ENCODE results near the gene KDM5D. TPM values are rescaled to one million over a fixed set of nuclear protein-coding genes. Genes with fewer than 3 reads are reported as not detected.

The KDM5D gene
- total RNA-seq, 4 donors from 2014 or later: 21.8 to 30.1 TPM; not detected in 2

- Histone ChIP-seq H3K36me3 (no peaks in the 10 kb centered on the region), H3K27me3 (no peaks in the 10 kb centered on the region), H3K4me3 (no peak overlapping the region), H3K4me1 (no peaks in the 10 kb centered on the region), H3K27ac (no peak overlapping the region), H3K9me3 (no peaks in the 10 kb centered on the region)
- TF ChIP-seq POLR2A (IDR thresholded peaks at IDR 0.05): no peak
- no peak for TF ChIP-seq CTCF (IDR thresholded peaks at IDR 0.05 in 4 of 5, conservative IDR thresholded peaks at IDR 0.05 in 1 of 5)
- no peak for DNase-seq
- intact Hi-C loops (cut with DNase I; ENCODE audit: low total_unique reads): no loop called here
- in situ Hi-C loops (cut with MboI; ENCODE audit: low sequenced_read_pairs in 4 of 4): no loop called here
- no peak for ATAC-seq
Observed at GRCh38 chrY:19706273-19706672, 38.3 kb downstream of the KDM5D start.

- ATAC-seq: no peak
- no peak for TF ChIP-seq POLR2A (IDR thresholded peaks at IDR 0.05)
- no peak for TF ChIP-seq CTCF (IDR thresholded peaks at IDR 0.05 in 4 of 5, conservative IDR thresholded peaks at IDR 0.05 in 1 of 5)
- no peak overlapping the region for H3K4me3 ChIP-seq
- no peak for DNase-seq
- H3K27ac ChIP-seq: no peak overlapping the region
- H3K36me3 ChIP-seq: no peaks in the 10 kb centered on the region
- H3K9me3 ChIP-seq: no peaks in the 10 kb centered on the region
- H3K27me3 ChIP-seq: no peaks in the 10 kb centered on the region
- no peaks in the 10 kb centered on the region for H3K4me1 ChIP-seq
- intact Hi-C loops (cut with DNase I; ENCODE audit: low total_unique reads): no loop called here
- in situ Hi-C loops (cut with MboI; ENCODE audit: low sequenced_read_pairs in 4 of 4): loop anchor here in 1 of 4 donors (25.0 kb wide), 1 partner anchor 89 kb away; no protein-coding TSS in a partner anchor
Observed at GRCh38 chrY:19698495-19698894, 46.0 kb downstream of the KDM5D start.

GRCh38 chrY:19680821-19681220 is 63.7 kb downstream of the KDM5D start:
- no peak overlapping the region for H3K4me3 ChIP-seq
- intact Hi-C loops (cut with DNase I; ENCODE audit: low total_unique reads) (no loop called here), in situ Hi-C loops (cut with MboI; ENCODE audit: low sequenced_read_pairs in 4 of 4) (loop anchor here in 1 of 4 donors (25.0 kb wide), 1 partner anchor 106 kb away; no protein-coding TSS in a partner anchor)
- ATAC-seq (no peak), DNase-seq (no peak)
- H3K4me1 ChIP-seq: no peaks in the 10 kb centered on the region
- H3K27me3 ChIP-seq: no peaks in the 10 kb centered on the region
- H3K36me3 ChIP-seq: no peaks in the 10 kb centered on the region
- H3K27ac ChIP-seq: no peak overlapping the region
- no peaks in the 10 kb centered on the region for H3K9me3 ChIP-seq
- TF ChIP-seq CTCF (IDR thresholded peaks at IDR 0.05 in 4 of 5, conservative IDR thresholded peaks at IDR 0.05 in 1 of 5): no peak
- TF ChIP-seq POLR2A (IDR thresholded peaks at IDR 0.05): no peak
